GM21423 (cell line): ENCODE data around the gene UPF1.

Experiments used
- ATAC-seq: cut with Tn5 transposase; IDR thresholded peaks from one replicate; pipeline ENCODE4 v1.9.1; 2021; ENCODE audit warnings: mild to moderate bottlenecking, moderate library complexity; ENCODE audit not compliant: unreplicated experiment

UPF1 gene

GRCh38 chr19:18834644-18834984, 2.9 kb downstream of the UPF1 start:
- ATAC-seq: no peak

DNA sequence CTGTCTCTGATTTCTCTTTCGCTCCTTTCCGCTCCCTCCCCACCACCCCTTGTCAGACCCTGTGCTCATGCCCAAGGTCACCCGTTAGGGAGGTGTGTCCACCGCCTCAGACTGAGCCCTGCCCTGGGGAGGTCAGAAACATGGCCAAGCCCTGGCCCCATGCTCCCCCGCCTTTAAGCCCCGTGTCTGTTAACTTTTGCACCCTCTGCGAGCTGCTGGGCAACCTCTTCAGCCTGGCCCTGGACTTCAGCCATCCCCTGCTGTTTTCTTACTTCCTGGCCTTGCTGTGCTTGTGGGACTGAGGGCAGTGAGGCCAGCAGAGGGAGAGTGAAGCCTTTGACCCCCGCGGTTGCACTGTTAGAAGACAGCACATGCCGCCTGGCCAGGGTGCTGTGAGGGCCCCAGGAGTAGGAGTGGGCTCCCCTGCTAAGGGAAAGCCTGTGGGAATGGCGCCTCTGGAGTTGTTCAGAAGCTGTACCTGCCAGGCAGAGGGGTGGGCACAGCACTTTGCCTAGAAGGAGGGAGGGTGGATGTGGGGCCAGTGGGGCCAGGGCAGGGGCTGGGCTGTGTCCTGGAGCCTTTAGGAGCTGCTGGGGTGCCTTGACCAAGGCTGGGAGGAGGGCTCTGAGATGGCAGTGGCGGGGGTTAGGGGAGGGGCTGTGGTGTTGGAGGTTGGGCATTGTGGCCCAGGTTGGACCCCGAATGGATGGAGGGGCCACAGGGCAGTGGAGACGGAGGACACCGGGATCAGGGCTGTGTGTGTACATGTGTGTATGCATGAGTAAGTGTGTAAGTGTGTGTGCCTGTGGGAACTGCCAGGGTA, 7.9 kb downstream of the UPF1 start:
- no peak for ATAC-seq

- no peak for ATAC-seq
Measured at GRCh38 chr19:18840288-18841267, 8.8 kb downstream of the UPF1 start.

DNA sequence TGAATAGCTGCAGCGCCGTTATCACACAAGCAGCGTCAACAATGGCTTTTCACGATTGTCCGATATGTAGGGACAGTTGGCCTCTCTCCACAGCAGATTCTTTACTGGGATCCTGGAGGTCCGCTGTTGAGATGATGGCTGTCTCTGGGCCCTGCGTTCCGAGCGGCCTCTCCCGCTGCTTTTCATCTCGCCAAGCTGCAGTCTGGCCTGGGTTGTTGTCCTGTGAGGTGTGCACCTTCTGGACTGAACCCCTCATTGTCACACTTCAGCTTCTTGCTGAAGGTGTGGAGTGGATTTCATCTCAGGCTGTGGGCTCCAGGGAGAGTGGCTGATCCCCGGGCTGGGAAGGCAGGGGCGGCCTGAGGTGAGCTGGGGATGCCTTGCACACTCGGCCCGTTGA, 9.6 kb downstream of the UPF1 start:
- ATAC-seq: no peak

DNA sequence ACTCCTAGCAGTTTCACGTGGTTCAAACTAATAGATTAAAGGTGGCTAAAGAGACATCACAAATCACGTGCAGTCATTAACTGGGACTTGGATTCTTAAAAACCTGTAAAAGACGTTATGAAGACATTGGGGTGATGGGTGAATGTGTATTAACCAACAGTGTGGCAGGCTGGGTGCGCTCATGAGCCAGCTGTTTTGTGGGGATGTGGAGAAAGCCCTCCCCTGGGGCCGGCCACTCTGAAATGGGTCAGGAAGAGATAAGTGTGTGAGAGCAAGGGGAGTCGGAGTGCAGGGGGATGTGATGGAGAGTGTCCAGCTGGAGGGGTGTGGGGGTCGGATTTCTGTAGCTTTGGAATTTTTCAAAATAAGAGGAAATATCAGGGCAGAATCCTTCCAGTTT, 10.4 kb downstream of the UPF1 start:
- no peak for ATAC-seq

DNA sequence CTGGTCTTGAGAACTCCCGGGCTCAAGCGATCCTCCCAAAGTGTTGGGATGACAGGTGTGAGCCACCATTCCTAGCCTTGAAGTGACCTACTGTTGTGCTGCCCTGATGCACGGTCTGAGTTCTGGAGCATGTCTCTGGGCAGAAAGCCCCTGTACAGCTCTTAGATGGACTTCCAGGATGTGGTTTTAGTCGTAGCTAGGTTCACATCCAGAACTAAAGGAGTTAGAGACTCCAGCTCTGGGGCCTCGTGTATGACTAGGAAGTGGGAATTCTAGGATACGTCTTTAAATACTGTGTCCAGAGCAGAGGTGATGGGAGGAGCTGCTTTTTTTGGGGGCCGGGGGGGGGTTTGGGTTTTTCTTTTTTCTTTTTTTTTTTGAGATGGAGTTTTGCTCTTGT, 12.2 kb downstream of the UPF1 start:
- ATAC-seq: no peak

DNA sequence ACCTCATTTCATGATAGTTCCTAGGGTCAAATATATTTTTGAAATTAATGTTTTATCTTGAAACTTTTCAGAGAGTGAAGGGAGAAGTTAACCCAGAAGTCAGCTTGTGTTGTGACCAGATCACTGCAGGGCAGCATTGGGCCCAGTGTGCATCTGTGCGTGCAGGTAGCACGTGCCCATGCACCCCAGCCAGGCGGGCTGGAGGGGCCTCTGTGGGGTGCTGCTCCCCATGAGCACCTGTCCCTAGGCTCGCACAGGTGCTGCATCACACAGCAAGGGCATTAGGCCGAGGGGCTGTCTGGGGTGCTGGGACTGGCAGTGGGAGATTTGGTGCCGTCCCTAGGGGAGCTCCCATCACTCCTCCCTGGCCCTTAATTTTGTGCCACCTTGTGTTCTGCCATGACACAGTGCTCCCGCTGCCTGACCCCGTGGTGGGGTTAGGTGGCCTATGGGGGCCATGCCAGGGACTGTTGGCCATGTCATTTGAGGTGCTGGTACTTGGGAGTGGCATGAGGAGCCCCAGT, 13.1 kb downstream of the UPF1 start:
- ATAC-seq: no peak

GRCh38 chr19:18845961-18846360, 14.2 kb downstream of the UPF1 start:
- no peak for ATAC-seq

DNA sequence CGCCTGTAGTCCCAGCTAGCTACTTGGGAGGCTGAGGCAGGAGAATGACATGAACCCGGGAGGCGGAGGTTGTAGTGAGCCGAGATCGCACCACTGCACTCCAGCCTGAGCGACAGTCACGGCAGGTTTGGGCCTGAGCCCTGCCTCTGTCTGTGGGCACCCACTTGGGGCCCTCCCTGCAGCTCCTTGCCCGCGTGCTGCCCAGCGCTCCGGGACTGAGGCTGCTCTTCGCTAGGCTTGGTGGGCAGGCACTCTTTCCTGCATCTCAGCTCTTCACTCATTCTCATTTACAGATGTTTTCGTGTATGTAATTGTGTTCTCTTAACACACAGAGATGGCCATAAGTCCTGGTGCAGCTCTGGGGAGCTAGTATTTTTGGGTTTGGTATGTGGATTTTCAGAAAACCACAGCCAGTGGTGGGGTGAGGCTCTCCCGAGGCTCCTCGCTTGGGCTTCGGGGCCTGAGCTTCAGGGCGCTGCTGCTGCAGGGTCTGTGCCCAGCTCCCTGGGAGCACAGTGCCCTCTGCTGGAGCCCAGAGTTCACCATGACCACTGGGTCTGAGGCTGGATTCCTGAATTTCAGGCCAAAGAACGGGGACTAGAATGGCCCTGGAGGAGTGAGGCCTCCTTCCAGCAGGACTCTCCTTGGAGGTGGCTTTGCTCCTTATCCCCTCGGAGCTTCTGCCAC, 15.2 kb downstream of the UPF1 start:
- ATAC-seq: no peak

- ATAC-seq: no peak
Measured at GRCh38 chr19:18847549-18848463, 16.0 kb downstream of the UPF1 start.

DNA sequence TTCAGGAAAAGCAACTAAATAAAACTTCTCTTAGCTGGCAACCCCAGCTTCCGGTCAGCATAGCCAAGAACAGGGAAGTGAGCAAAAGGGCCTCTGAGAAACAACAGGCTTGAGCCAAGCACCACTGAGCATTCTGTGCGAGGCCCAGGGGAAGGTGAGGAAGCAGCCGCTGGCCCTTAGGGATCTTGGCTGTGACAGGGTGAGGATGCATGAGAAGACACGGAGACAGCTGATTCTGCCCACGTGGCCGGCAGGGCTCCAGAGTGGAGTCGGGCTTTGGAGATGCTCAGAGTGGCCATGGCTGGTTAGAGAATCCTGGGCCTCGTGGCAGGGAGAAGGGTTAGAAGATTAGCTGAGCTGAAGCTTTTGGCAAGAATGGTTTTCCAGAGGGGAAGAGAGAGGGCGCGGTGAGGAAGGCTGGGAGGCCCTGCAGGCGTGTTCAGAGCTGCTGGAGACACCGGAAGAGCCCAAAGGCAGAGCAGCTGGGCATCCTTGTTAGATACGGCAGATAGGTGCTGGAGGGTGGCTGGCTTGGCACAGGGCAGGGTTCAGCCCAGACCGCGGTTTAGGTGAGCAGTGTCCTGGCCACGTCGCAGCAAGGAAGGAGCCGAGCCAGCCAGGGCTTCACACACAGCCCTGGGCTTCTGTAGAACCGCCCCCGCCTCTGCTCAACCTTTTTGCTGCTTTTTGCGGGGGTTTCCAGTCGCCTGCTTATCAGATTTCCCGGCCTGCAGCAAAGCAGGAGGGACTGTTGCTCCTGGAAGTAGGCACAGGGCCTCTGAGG, 17.3 kb downstream of the UPF1 start:
- no peak for ATAC-seq

DNA sequence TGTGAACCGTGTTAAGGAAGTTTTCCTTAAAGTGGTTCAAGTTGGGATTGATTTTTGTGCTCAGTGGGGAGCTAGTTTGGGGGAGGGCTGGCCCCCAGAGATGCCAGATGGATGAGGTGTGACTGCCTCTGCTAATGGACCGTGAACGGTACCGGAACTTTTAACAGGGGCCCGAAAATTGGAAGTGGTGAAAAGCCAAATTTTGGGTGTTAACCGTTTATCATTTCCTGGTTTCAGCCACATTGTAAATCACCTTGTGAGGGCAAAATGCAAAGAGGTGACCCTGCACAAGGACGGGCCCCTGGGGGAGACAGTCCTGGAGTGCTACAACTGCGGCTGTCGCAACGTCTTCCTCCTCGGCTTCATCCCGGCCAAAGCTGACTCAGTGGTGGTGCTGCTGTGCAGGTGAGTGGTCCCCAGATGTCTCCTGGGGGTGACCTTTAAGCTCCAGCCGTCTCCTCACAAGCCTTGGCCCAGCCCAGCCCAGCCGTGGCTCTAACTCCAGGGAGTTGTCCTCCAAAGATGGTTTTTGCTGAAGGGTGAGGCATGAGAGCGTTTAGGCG, 18.2 kb downstream of the UPF1 start:
- ATAC-seq: no peak

GRCh38 chr19:18850471-18851375, 19.0 kb downstream of the UPF1 start:
- ATAC-seq: no peak

DNA sequence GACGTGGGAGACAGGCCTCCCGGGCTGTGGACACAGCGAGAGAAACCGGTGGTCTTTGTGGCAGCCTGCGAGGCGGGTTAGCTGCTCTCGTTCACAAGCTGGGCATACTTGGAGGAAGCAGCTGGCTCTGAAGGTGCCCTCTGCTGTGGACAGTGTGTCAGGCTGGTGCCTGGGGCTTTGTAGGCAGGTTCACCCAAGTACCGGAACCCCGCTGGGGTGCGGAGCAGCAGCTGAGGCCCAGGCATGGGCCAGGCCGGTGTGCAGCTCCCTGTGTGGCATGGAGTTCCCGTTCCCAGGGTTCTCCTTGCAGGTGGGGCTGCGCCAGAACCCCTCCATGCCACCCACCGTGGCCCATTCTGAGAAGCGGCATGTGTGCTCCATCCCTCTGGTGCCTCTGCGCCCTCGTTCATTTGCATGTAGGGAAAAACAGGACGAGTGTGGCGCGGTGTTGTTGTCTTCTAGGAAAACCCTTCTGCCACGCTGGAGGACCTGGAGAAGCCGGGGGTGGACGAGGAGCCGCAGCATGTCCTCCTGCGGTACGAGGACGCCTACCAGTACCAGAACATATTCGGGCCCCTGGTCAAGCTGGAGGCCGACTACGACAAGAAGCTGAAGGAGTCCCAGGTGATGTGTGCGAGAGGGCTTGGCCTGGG, 20.0 kb downstream of the UPF1 start:
- ATAC-seq: no peak

DNA sequence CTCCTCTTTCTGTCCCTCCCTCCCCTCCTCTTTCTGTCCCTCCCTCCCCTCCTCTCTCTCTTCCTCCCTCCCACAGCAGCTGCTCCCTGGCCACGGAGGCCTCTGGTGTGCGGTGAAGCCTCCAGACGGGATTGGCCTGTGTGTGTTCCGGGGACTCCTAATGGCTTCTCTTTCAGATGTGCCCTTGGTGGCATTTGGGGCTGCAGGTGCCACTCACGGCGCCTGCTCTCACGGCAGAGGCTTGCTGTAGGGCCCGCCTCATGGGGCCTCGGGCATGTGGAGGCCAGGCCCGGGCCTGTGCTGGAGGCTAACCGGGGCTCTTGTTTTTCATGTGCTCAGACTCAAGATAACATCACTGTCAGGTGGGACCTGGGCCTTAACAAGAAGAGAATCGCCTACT, 20.9 kb downstream of the UPF1 start:
- no peak for ATAC-seq

DNA sequence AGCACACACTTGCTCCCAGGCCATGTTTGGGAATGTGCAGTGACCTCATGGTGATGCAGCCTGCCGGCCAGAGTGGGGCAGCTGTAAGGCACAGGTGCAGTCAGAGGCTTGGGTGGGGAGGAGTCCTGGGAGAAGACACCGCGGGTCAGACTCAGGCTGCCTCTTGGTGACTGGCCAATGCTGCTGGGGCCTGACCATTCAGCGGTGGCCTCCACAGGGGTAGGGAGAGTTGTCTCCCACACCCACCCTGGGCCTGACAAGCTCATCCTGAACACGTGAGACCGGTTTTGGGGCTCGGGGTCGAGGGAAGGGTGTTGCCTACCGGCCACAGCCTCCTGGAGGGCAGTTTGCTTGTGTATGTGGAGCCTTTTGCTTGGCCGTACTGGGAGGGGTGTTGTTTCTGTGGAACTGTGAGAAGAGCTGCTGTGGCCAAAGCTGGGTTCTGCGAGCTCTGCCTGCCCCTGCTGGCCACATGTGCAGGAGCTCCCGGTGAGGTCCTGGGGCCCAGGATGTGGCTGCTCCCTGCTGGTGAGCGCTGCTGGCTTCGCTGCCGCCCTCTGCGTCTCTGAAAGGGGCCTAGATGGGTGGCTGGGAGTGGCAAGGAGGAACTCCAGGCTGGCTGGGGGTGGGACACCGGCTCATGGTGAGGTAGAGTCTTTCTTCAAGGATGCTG, 22.1 kb downstream of the UPF1 start:
- ATAC-seq: no peak

DNA sequence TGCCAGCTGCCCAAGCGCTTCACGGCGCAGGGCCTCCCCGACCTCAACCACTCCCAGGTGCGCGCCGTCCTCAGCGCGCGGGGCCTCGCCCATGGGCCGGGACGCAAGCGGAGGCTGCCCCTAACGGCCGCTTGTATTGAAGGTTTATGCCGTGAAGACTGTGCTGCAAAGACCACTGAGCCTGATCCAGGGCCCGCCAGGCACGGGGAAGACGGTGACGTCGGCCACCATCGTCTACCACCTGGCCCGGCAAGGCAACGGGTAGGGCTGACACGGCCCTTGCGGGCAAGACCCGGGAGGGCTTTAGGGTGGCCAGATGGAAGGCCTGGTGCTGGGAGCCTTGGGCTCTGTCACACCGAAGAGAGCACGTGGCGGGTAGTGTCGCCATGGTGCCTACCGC, 23.2 kb downstream of the UPF1 start:
- no peak for ATAC-seq
